RWPE1 (cell line): Measurements from ENCODE around the gene IFNAR1.

Experiments
- CTCF ChIA-PET: fragments of 350-600 bp; sonication (Branson Sonifier 250); formaldehyde crosslinking; extraction: SDS; loops from one replicate; lab custom pipeline; 2021; lab: Yijun Ruan, JAX
- POLR2A ChIA-PET: fragments of 400-600 bp; formaldehyde crosslinking; extraction: SDS; loops from one replicate; lab custom pipeline; 2020; ENCODE audit warnings: antibody characterized with exemption; ENCODE audit not compliant: low non-redundant PET; lab: Yijun Ruan, JAX
- DNase-seq: peaks from one replicate; pipeline ENCODE4 v3.0.0; 2012; ENCODE audit warnings: low spot score
- H3K27ac ChIP-seq: fragments of 450-650 bp; 2 replicates; pipeline ENCODE4 v1.5.1; 2017
- TF ChIP-seq, protein P1 (sequence below): fragments of 450-650 bp; conservative IDR thresholded peaks from 2 replicates; pipeline ENCODE4 v1.5.1; 2017; ENCODE audit warnings: low read depth, mild to moderate bottlenecking

The IFNAR1 gene

DNA sequence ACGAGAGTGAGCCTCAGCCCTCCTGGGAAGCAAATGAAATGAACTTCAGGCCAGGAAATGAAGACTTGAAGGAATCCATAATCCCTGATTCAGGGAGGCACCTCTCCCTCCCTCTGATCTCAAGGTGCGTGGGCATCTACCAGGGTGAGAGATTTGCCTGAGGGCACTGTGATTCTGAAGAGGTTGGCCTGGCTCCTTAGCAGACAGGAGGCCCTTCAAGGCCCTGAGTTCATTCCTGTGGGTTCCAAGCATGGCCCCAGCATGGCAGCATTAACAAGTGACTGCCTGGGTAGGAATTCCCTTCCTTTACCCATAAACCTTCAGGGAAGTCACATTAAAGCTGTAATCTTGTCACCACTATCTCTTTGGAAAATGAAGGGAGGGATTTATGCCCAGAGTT lies 48.7 kb downstream of the IFNAR1 start:
- DNase-seq: no peak
- H3K27ac ChIP-seq: no peak overlapping the region
- ChIA-PET CTCF (interaction anchor here (1.3 kb wide), 1 partner anchor 12 kb away, joined by 3 read pairs; no protein-coding TSS in a partner anchor), POLR2A (no interaction called here)
- TF ChIP-seq, protein P1, sequence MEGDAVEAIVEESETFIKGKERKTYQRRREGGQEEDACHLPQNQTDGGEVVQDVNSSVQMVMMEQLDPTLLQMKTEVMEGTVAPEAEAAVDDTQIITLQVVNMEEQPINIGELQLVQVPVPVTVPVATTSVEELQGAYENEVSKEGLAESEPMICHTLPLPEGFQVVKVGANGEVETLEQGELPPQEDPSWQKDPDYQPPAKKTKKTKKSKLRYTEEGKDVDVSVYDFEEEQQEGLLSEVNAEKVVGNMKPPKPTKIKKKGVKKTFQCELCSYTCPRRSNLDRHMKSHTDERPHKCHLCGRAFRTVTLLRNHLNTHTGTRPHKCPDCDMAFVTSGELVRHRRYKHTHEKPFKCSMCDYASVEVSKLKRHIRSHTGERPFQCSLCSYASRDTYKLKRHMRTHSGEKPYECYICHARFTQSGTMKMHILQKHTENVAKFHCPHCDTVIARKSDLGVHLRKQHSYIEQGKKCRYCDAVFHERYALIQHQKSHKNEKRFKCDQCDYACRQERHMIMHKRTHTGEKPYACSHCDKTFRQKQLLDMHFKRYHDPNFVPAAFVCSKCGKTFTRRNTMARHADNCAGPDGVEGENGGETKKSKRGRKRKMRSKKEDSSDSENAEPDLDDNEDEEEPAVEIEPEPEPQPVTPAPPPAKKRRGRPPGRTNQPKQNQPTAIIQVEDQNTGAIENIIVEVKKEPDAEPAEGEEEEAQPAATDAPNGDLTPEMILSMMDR: no peak

DNA sequence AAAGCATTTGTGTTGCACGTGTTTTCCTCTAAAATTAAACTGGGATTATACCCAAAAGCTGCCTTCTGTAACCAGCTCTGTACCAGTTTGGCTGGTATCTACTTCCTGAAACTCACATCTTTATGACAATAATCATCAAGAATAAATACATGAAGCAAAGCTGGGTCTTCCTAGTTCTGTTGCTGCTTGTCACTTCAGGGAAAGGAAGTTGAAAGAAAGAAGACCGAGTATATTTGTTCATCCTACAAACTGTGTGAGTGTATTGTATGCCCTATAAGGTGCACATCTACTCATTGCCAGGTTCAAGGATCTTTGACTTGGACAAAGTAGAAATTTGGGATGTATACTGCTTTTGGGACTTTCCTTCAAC lies 49.3 kb downstream of the IFNAR1 start:
- CTCF ChIA-PET: interaction anchor here (1.3 kb wide), 1 partner anchor 12 kb away, joined by 3 read pairs; no protein-coding TSS in a partner anchor
- POLR2A ChIA-PET: no interaction called here
- H3K27ac ChIP-seq: no peak overlapping the region

DNA sequence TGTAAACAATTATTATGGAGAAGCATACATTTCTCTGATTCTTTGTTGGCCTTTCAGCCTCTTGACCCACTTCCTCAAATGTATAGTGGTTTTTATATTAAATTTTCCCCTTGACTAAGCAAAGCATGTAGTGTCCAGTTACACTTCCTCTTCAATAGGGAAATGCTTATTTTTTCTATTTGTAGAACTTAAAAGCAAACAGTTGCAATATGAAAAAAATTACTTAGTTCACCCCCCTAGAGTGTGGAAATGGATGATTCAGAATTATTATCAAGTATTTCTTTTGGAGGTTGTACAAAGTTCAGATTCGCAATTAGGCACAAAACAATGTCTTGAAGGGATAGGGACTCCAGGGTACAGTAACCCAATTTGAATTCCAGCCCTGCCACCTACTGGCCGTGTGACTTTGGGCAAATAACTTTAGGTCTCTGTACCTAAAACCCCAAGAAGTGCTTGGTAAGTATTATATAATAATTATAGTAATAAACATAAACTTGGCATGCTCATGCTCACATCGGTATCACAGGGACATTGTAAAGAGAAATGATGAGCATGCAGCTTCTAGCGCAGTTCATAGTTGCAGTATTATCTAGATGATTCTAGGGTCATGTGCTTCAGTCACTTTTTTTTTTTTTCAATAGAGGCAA lies 49.8 kb downstream of the IFNAR1 start:
- no peak overlapping the region for H3K27ac ChIP-seq
- ChIA-PET CTCF (interaction anchor here (0.6 to 1.3 kb wide), 2 partner anchors 8 to 13 kb away, joined by 3 read pairs; no protein-coding TSS in a partner anchor), POLR2A (no interaction called here)
- TF ChIP-seq, protein P1: peak; percentile 40
- peak; percentile 42 for DNase-seq

More for the DNA sequence above, 49.3 kb downstream of the IFNAR1 start:
- TF ChIP-seq, protein P1: no peak
- DNase-seq: no peak

DNA sequence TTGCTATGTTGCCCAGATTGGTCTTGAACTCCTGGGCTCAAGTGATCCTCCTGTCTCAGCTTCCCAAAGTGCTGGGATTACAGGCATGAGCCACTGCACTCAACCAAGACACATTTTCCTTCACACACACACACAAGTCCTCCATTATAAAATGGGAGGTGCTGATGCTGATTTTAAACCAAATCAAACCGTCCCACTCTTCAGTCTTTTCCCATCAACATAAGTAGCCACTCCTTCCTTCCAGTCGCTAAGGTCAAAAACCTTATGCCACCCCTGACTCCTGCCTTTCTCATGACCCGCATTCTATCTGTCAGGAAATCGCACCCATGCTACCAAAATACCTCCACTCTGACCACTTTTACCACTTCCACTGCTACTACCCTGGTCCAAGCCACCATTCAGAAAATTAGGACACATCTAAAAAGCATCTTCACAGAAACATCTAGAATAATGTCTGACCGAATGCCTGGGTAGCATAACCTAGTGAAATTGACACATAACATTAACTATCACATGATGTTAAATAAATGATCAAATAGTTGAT lies 50.4 kb downstream of the IFNAR1 start:
- POLR2A ChIA-PET: no interaction called here
- H3K27ac ChIP-seq: no peak overlapping the region
- no peak for DNase-seq
- CTCF ChIA-PET: interaction anchor here (0.6 to 0.7 kb wide), 2 partner anchors 8 to 178 kb away, joined by 3 to 4 read pairs; no protein-coding TSS in a partner anchor
- TF ChIP-seq, protein P1: no peak

DNA sequence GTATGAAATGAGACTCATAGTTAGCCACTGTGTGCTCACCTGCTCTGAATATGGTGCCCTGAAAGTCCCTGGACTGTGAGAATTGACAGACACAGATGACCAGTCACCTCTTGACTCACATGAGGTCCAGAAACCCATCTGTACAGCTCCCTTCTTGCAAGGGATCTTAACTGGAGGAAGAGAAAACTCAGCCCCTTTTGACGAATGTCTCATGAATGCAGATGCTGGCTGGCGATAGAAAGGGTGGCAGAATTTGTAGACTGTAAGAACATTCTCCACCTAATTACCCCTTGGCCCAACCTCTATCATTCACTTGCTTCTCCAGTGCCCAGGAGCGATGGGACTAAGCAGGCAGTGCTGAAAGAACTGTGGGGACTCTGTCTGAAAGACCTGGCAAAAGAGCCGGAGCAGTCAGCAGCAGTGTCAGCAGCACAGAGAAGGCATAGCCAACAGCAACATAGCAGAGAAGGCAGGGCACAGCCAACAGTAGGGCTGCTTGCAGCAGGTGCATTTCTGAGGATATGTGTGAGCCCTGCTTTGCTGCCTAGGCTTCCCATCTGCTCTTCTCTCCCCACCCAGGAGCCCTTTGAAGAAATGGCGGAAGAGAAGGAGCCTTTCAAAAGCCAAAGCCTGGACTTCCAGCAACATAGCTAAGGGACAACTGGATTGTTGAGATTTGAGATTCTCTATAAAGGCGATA lies 52.6 kb downstream of the IFNAR1 start:
- DNase-seq: no peak
- POLR2A ChIA-PET: no interaction called here
- TF ChIP-seq, protein P1: no peak
- no peak overlapping the region; the same call in 1 of the 2 replicates for H3K27ac ChIP-seq
- CTCF ChIA-PET: no interaction called here

DNA sequence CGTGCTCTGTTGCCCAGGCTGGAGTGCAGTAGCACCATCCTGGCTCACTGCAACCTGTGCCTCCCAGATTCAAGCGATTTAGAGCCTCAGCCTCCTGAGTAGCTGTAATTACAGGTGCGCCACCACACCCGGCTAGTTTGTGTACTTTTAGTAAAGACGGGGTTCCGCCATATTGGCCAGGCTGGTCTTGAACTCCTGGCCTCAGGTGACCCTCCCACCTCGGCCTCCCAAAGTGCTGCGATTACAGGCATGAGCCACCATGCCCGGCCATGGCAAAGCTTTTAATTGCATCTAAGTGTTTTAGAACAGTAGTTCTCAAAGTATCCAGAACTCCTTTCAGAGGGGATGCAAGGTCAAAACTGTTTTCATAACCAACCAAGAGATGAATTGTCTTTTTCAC lies 53.3 kb downstream of the IFNAR1 start:
- DNase-seq: no peak
- POLR2A ChIA-PET: no interaction called here
- CTCF ChIA-PET: interaction anchor here (0.6 kb wide), 1 partner anchor 777 kb away, joined by 4 read pairs; no protein-coding TSS in a partner anchor
- TF ChIP-seq, protein P1: no peak
- peak overlapping the region; percentile 50; the same call in 1 of the 2 replicates for H3K27ac ChIP-seq

DNA sequence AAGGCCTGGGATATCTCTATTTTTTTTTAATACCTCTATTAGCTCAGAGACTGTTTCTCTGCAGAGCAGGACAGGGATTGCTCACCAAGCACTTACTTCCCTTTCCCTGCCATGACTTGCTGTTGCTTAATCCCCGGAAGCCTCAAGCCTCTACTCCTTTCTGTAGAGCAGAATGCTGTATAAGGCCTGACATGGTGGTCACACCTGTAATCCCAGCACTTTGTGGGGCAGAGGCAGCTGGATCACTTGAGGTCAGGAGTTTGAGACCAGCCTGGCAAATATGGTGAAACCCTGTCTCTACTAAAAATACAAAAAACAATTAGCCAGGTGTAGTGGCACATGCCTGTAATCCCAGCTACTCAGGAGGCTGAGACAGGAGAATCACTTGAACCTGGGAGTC lies 55.2 kb downstream of the IFNAR1 start:
- POLR2A ChIA-PET: interaction anchor here (1.0 kb wide), 1 partner anchor 24 kb away, joined by 5 read pairs; no protein-coding TSS in a partner anchor
- CTCF ChIA-PET: interaction anchor here (0.8 kb wide), 2 partner anchors 19 to 25 kb away, joined by 3 read pairs; no protein-coding TSS in a partner anchor
- H3K27ac ChIP-seq: peak overlapping the region; percentile 99
- DNase-seq: peak; percentile 62
